Thyroid gland (tissue), 4 donors: ENCODE measurements around the gene EEF1A2.

Experiments used
- POLR2A ChIP-seq, 2 donors: fragments of 450-650 bp; IDR thresholded peaks; one replicate each; pipeline ENCODE4 v1.6.1; 2017; ENCODE audit warnings: antibody characterized with exemption in 2 of 2, mild to moderate bottlenecking in 2 of 2, moderate library complexity in 1 of 2
- TF ChIP-seq, protein P1 (sequence below), 6 experiments: fragments of 200-600 bp in 3 of 6; fragments of 450-650 bp in 3 of 6; sonication (generic) in 3 of 6; IDR thresholded peaks; one replicate each; pipeline ENCODE4 v1.5.1; 2016 to 2019; ENCODE audit warnings: antibody characterized with exemption in 6 of 6, mild to moderate bottlenecking in 2 of 6, inconsistent platforms in 1 of 6, moderate library complexity in 1 of 6

DNA sequence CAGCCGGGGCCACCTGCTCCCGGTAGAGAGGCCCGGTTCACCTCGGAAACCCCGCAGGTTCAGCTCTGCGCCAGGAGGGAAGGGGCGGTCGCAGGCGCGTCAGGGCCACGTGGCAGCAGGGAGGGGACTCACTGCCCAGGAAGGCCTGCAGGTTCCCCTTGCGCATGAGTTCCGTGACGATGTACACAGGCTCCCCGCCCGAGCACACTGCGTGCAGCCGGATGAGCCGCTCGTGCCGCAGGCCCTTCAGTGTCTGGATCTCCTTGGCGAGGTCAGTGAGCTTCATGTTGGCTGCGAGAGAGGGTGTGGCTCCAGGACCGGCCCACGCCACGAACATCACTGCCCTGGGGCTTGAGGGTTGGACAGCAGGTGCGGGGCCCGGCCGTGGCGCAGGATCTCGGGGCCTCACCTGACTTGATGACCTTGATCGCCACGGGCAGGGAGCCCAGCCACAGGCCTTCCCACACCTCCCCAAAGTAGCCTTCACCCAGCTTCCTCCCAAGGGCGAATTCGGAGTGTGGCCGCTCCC is 43.2 kb upstream of the EEF1A2 start:
- TF ChIP-seq, protein P1, sequence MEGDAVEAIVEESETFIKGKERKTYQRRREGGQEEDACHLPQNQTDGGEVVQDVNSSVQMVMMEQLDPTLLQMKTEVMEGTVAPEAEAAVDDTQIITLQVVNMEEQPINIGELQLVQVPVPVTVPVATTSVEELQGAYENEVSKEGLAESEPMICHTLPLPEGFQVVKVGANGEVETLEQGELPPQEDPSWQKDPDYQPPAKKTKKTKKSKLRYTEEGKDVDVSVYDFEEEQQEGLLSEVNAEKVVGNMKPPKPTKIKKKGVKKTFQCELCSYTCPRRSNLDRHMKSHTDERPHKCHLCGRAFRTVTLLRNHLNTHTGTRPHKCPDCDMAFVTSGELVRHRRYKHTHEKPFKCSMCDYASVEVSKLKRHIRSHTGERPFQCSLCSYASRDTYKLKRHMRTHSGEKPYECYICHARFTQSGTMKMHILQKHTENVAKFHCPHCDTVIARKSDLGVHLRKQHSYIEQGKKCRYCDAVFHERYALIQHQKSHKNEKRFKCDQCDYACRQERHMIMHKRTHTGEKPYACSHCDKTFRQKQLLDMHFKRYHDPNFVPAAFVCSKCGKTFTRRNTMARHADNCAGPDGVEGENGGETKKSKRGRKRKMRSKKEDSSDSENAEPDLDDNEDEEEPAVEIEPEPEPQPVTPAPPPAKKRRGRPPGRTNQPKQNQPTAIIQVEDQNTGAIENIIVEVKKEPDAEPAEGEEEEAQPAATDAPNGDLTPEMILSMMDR (IDR thresholded peaks at IDR 0.05) = no peak
- no peak for TF ChIP-seq POLR2A (IDR thresholded peaks at IDR 0.05)
